CD4-positive, alpha-beta T cell treated with Interleukin-2 at 100 ng/mL for 4 hours (primary cell): ENCODE measurements around the gene GDNF.
"Not testable (repeated sequence)": the region's sequence is repeated elsewhere in the genome, so short reads cannot be mapped to it uniquely, and the experiment has no call there.

Source experiments
- DNase-seq: peaks from one replicate; pipeline ENCODE4 v3.0.0-alpha.2; 2020; ENCODE audit warnings: low spot score

GDNF gene

DNA sequence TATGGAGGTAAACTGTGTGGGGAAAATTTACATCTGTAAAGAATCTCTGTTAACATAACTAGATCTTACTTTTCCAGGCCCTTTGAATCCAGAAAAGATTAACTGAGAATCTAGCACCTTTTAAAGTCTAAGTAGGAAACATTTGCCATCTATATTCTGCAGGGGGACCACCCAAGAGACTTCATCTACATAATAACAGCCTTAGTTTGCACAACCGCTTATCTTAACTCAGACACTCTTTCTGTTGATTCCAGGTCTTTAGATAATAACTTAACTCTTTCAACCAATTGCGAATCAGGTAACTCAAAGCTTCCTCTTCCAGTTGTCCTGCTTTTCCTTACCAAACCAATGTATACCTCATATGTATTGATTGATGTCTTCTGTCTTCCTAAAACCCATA lies 53.4 kb downstream of the GDNF start:
- no peak for DNase-seq

DNA sequence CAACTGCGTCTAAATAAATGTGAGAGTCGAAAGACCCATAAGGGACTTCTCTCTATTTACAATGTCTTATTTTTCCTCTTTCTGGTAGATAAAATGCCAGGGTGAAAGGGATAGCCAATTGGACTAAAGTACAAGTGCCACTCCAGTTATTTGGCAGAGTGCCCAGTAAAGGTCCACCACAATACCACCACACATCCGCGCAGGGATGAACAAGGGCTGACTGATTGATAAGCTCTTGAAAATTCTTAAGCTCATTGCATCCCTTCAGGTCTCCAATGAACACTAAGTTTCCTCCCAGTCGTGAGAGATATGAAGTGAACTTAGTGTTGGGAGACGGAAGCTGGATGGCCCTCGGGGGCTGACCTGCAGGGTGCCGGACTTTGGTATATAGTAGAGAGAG lies 58.4 kb downstream of the GDNF start:
- not testable (repeated sequence) for DNase-seq

GRCh38 chr5:37777432-37778130 lies 62.3 kb downstream of the GDNF start:
- no peak for DNase-seq

DNA sequence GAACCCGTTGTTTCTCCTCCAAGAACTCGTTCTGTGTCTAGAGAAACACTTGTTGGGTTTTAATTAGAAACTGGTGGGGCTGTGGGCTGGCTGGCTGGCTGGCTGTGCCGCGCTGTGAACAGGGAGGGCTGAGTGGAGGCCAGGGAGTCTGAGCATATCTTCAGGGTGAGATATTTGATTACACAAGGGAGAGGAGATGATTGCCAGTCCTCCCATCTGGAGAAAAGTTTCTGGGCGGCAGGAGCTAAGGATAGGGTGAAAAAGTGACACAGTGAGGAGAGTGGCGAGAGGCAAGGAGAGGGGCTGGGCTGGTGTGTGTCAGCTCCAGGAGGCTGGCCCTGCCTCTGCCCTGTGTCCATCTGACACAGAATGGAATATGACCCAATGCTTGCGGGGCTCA lies 63.0 kb downstream of the GDNF start:
- DNase-seq, result no peak

GRCh38 chr5:37774912-37775483 lies 64.8 kb downstream of the GDNF start:
- DNase-seq, result no peak

- no peak for DNase-seq
Measured at GRCh38 chr5:37773809-37774208, 66.0 kb downstream of the GDNF start.

- DNase-seq, result no peak
Measured at GRCh38 chr5:37772255-37772654, 67.6 kb downstream of the GDNF start.

DNA sequence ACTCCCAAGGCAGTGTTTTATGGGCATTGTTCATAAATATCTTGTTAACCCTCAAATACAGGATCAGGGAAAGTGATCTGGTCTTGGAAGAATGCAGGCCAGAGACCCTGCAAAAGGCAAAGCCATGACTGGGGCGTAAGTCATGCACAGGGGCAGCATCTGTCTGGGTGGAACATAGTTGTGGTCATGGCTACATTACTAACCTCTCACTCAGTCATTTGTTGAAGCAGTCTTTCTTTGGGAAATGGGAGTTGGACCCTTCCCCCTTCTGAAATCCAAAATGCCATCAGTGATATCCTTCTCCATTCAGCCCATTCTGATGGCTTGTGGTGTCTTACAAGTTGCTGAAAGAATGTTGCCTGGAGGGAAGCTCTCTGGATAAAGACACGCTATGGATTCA lies 68.1 kb downstream of the GDNF start:
- DNase-seq, result no peak

GRCh38 chr5:37771203-37771611 lies 68.6 kb downstream of the GDNF start:
- no peak for DNase-seq

- no peak for DNase-seq
Measured at GRCh38 chr5:37770786-37771185, 69.1 kb downstream of the GDNF start.

DNA sequence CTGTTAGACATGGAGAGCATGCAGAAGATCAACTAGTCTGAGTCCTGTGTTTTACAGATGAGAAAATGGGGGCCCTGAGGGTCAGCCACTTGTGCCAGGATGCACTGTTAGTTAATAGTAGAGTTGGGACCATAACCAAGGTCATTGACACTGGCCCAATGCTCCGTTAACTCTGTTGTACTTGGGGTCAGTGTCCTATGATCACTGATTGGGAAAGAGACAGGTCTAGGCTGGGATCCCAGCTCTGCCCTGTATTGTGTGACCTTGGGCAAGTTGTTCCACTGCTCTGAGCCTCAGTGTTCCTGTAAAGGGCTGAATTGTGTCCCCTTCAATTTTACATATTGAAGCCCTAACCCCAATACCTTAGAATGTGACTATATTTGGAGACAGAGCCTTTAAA lies 70.0 kb downstream of the GDNF start:
- DNase-seq, result no peak

GRCh38 chr5:37769108-37769507 lies 70.7 kb downstream of the GDNF start:
- no peak for DNase-seq

- no peak for DNase-seq
Measured at GRCh38 chr5:37768371-37768770, 71.5 kb downstream of the GDNF start.

GRCh38 chr5:37767961-37768360 lies 71.9 kb downstream of the GDNF start:
- DNase-seq, result no peak

DNA sequence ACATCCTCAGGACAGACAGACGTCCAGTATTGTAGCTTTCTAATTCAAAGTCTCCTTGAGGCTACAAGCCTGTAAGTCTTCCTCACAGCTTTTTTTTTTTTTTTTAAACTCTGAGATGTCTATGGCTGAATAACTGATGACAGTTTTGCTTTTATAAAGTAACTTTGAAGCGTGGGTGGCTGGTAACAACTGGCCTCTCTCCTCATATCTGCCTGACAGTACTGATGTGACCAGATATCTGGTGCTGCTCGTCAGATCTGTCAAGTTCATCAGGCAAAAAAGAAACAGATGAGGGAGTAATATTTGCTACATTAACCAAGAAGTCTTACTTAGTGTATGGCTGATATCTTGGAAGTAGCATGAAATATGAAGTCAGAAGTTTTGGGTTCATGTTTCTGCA lies 72.6 kb downstream of the GDNF start:
- no peak for DNase-seq
